Measurements from ENCODE around the gene SEC16A.

SEC16A gene

DNA sequence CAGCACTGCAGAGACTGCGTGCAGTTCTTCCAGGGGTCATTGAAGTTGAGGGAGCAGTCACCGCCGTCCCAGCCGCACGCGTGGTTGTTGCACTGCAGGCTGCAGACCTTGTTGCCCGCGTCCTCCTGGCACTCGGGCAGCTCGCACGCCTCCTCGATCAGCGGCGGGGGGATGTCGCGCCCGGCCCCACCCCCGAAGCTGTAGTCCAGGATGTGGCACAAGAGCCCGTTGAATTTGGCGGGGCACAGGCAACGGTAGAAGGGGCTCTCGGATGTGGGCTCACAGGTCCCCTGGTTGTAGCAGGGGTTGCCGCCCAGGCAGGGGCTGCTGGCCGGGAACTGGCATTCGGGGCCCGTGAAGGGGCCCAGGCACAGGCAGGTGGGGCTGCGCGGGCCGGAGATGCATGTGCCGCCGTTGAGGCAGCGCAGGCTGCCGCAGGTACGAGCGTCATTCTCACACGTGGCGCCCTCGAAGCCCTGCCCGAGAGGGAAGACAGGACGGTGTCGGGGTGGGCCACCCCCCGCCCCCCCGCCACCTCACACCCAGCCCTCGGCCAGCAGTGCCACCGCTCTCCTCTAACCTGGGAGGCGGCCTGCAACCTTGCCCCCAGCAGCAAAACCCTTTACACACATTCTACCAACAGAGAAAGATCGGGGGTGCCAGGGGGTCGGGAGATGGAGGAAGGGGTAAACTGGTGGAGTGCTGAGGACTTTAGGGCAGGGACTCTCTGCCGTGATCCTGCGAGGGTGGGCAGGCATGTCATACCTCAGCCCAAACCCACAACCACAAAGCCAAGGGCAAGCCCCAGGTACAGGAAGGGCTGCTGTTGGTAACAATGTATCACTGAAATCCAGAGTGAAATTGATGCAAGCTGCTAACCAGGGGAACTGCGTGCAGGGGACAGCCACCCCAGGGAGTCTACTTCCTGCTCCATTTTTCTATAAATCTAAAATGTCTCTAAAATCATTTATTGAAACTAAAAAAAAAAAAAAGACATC, 22.9 kb upstream of the SEC16A start:
- no peak overlapping the region for H3K27ac ChIP-seq
- H3K36me3 ChIP-seq (ENCODE audit: insufficient read depth): no peaks in the 10 kb centered on the region
- no peaks in the 10 kb centered on the region for H4K20me1 ChIP-seq (ENCODE audit: insufficient read depth)
- TF ChIP-seq, protein P1, sequence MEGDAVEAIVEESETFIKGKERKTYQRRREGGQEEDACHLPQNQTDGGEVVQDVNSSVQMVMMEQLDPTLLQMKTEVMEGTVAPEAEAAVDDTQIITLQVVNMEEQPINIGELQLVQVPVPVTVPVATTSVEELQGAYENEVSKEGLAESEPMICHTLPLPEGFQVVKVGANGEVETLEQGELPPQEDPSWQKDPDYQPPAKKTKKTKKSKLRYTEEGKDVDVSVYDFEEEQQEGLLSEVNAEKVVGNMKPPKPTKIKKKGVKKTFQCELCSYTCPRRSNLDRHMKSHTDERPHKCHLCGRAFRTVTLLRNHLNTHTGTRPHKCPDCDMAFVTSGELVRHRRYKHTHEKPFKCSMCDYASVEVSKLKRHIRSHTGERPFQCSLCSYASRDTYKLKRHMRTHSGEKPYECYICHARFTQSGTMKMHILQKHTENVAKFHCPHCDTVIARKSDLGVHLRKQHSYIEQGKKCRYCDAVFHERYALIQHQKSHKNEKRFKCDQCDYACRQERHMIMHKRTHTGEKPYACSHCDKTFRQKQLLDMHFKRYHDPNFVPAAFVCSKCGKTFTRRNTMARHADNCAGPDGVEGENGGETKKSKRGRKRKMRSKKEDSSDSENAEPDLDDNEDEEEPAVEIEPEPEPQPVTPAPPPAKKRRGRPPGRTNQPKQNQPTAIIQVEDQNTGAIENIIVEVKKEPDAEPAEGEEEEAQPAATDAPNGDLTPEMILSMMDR (conservative IDR thresholded peaks at IDR 0.05; ENCODE audit: low read depth, low read length): no peak
- no peaks in the 10 kb centered on the region for H3K4me1 ChIP-seq (ENCODE audit: low read depth, poor library complexity, severe bottlenecking)
- no peak overlapping the region for H3K9ac ChIP-seq
- no peaks in the 10 kb centered on the region for H3K79me2 ChIP-seq (ENCODE audit: insufficient read depth, low read depth)
- H3K27me3 ChIP-seq (ENCODE audit: insufficient read depth, low read depth): peaks cover 50% of the 10 kb centered on the region; the same call in 1 of the 2 replicates
- no peak overlapping the region for H3K4me3 ChIP-seq (IDR thresholded peaks at IDR 0.05; ENCODE audit: insufficient read depth, low read depth, low read length)
- no peak overlapping the region for H2AFZ ChIP-seq (ENCODE audit: low read depth)
- no peak overlapping the region for H3K4me2 ChIP-seq

DNA sequence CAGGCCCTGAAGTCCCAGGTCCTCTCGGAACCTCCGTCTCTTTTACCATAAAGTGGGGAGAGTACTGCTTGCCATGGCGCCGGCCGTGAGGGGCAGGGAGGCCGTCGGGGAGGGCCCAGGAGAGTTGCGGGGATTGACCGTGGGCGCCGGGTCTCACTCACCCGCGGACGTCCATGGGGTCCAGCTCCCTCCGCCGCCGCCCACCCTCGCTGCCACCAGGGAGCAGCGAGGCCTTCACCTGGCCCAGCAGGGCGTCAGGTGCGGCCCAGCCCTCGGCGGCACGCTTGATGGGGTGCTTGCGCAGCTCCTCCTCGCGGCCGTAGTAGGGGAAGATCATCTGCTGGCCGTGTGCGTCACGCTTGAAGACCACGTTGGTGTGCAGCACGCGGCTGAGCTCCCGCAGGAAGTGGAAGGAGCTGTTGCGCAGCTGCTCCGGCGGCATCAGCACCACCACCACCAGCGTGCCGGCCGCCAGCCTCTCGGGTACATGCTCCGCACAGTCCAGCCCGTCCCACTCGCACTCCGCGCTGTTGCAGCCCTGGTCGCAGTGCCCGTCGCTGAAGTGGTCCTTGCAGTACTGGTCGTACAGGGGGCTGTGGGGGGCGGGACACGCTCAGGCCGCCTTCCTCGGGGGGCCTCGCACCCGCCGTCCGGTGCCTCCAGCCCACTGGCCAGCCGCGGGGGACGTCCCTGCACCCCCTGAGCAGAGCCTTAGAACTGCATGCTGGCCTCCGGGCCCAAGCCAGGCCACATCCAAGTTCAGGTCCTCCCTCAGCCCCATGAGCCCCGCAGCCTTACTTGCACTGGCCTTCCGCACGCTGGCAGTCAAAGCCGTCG, 21.9 kb upstream of the SEC16A start:
- Histone ChIP-seq H3K4me2 (no peak overlapping the region), H3K9ac (no peak overlapping the region), H4K20me1 (ENCODE audit: insufficient read depth) (no peaks in the 10 kb centered on the region), H3K79me2 (ENCODE audit: insufficient read depth, low read depth) (no peaks in the 10 kb centered on the region), H3K4me1 (ENCODE audit: low read depth, poor library complexity, severe bottlenecking) (no peaks in the 10 kb centered on the region), H2AFZ (ENCODE audit: low read depth) (no peak overlapping the region), H3K27ac (no peak overlapping the region), H3K36me3 (ENCODE audit: insufficient read depth) (no peaks in the 10 kb centered on the region), H3K27me3 (ENCODE audit: insufficient read depth, low read depth) (peaks cover 51% of the 10 kb centered on the region; the same call in 1 of the 2 replicates), H3K4me3 (IDR thresholded peaks at IDR 0.05; ENCODE audit: insufficient read depth, low read depth, low read length) (no peak overlapping the region)
- TF ChIP-seq, protein P1 (conservative IDR thresholded peaks at IDR 0.05; ENCODE audit: low read depth, low read length): no peak

DNA sequence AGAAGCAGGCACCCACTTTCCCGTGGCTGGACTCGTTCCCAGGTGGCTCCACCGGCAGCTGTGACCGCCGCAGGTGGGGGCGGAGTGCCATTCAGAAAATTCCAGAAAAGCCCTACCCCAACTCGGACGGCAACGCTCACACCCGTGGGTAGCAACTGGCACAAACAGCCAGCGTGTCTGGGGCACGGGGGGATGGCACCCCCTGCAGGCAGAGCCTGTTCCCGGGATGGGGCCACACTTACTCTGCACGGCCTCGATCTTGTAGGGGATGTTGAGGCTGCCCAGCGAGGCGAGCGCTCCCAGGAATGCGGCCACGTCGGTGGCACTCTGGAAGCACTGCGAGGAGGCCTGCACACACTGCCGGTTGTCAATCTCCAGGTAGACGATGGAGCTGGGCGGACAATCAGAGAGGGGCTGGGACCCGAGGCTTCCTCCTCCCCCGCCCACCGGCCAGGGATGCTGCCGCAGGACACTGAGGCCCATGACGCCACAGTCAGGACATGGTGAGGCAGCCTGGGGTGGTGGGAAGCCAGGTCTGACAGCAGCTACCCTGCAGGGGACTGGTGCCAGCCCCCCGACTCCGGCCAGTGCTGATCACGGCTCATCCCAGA, 20.2 kb upstream of the SEC16A start:
- no peak overlapping the region for H3K9ac ChIP-seq
- no peak overlapping the region for H3K4me3 ChIP-seq (IDR thresholded peaks at IDR 0.05; ENCODE audit: insufficient read depth, low read depth, low read length)
- H3K4me1 ChIP-seq (ENCODE audit: low read depth, poor library complexity, severe bottlenecking): no peaks in the 10 kb centered on the region
- no peak overlapping the region for H2AFZ ChIP-seq (ENCODE audit: low read depth)
- H3K27ac ChIP-seq: no peak overlapping the region
- H3K27me3 ChIP-seq (ENCODE audit: insufficient read depth, low read depth): peaks cover 54% of the 10 kb centered on the region; the same call in 1 of the 2 replicates
- no peaks in the 10 kb centered on the region for H3K36me3 ChIP-seq (ENCODE audit: insufficient read depth)
- H3K79me2 ChIP-seq (ENCODE audit: insufficient read depth, low read depth): no peaks in the 10 kb centered on the region
- no peaks in the 10 kb centered on the region for H4K20me1 ChIP-seq (ENCODE audit: insufficient read depth)
- TF ChIP-seq, protein P1 (conservative IDR thresholded peaks at IDR 0.05; ENCODE audit: low read depth, low read length): no peak
- no peak overlapping the region for H3K4me2 ChIP-seq

DNA sequence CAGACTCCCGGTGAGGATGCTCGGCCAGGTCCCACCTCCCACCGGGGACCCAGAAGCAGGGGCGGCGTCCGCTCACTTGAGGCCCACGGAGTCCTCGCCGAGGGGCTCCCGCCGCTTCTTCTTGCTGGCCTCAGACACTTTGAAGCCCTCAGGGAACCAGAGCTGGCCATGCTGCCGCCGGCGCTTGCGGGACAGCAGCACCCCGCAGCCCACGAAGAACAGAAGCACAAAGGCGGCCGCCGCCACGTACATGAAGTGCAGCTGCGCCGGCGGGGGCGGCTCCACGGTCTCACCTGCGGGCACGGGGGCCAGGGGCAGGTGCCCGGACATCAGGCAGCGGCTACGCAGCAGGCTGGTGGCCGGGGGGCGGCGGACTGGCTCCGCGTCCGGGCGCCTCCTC, 19.4 kb upstream of the SEC16A start:
- TF ChIP-seq, protein P1 (conservative IDR thresholded peaks at IDR 0.05; ENCODE audit: low read depth, low read length): no peak
- H3K4me1 ChIP-seq (ENCODE audit: low read depth, poor library complexity, severe bottlenecking): no peaks in the 10 kb centered on the region
- no peak overlapping the region for H3K9ac ChIP-seq
- no peak overlapping the region for H3K4me3 ChIP-seq (IDR thresholded peaks at IDR 0.05; ENCODE audit: insufficient read depth, low read depth, low read length)
- H2AFZ ChIP-seq (ENCODE audit: low read depth): no peak overlapping the region
- no peaks in the 10 kb centered on the region for H4K20me1 ChIP-seq (ENCODE audit: insufficient read depth)
- H3K4me2 ChIP-seq: no peak overlapping the region
- no peak overlapping the region for H3K27ac ChIP-seq
- H3K36me3 ChIP-seq (ENCODE audit: insufficient read depth): no peaks in the 10 kb centered on the region
- no peaks in the 10 kb centered on the region for H3K79me2 ChIP-seq (ENCODE audit: insufficient read depth, low read depth)
- H3K27me3 ChIP-seq (ENCODE audit: insufficient read depth, low read depth): peaks cover 57% of the 10 kb centered on the region; the same call in 1 of the 2 replicates
